K562 (cell line): ENCODE measurements around the gene CRY2. TPM values are rescaled to one million over a fixed set of nuclear protein-coding genes. Genes with fewer than 3 reads are reported as not detected.

Experiments used
- DMBX1 ChIP-seq: fragments of 250-450 bp; sonication (Bioruptor Pico); IDR thresholded peaks from 2 replicates; pipeline ENCODE4 v1.8.0; 2022; ENCODE audit warnings: inconsistent platforms, mild to moderate bottlenecking, moderate library complexity, borderline replicate concordance
- E2F3 ChIP-seq: fragments of 250-450 bp; sonication (Bioruptor Pico); IDR thresholded peaks from 2 replicates; pipeline ENCODE4 v1.4.0; 2020; ENCODE audit warnings: mild to moderate bottlenecking
- HOXB6 ChIP-seq: fragments of 250-450 bp; sonication (Bioruptor Pico); IDR thresholded peaks from 2 replicates; pipeline ENCODE4 v1.5.1; 2022; ENCODE audit warnings: mild to moderate bottlenecking, borderline replicate concordance
- KAT7 ChIP-seq: sonication (generic); formaldehyde crosslinking; IDR thresholded peaks from 2 replicates; pipeline ENCODE4 v1.8.0; 2022; ENCODE audit warnings: missing genetic modification reagents, mild to moderate bottlenecking, borderline replicate concordance
- LCOR ChIP-seq: sonication (generic); formaldehyde crosslinking; IDR thresholded peaks from 2 replicates; pipeline ENCODE4 v1.8.0; 2022; ENCODE audit warnings: mild to moderate bottlenecking, missing genetic modification reagents
- MTA1 ChIP-seq: fragments of 450-650 bp; IDR thresholded peaks from 2 replicates; pipeline ENCODE4 v1.6.1; 2017; ENCODE audit warnings: borderline replicate concordance
- PPARD ChIP-seq: fragments of 250-450 bp; sonication (Bioruptor Pico); IDR thresholded peaks from 2 replicates; pipeline ENCODE4 v1.8.0; 2022; ENCODE audit warnings: inconsistent platforms, mild to moderate bottlenecking, moderate library complexity
- RBM34 ChIP-seq: fragments of 200-400 bp; formaldehyde crosslinking; IDR thresholded peaks from 2 replicates; pipeline ENCODE4 v1.6.1; 2018; ENCODE audit warnings: low read length, borderline replicate concordance; ENCODE audit not compliant: insufficient read depth
- RBM39 ChIP-seq: fragments of 200-400 bp; formaldehyde crosslinking; optimal IDR thresholded peaks from 2 replicates; pipeline ENCODE3; 2018; ENCODE audit warnings: low read depth, low read length
- TBL1XR1 ChIP-seq, 2 experiments: IDR thresholded peaks; 2 replicates each; pipeline ENCODE4 v1.6.1; 2012; ENCODE audit warnings: improper control_type of control experiment in 2 of 2, low read length in 2 of 2, mild to moderate bottlenecking in 1 of 2
- TSC22D4 ChIP-seq: fragments of 450-650 bp; IDR thresholded peaks from 2 replicates; pipeline ENCODE4 v1.6.1; 2016; ENCODE audit warnings: missing genetic modification characterization, missing biosample characterization, control low read depth
- ZNF197 ChIP-seq: fragments of 200-800 bp; sonication (Bioruptor generic); IDR thresholded peaks from 2 replicates; pipeline ENCODE4 v1.6.1; 2016; ENCODE audit warnings: low read depth, missing genetic modification characterization, missing compliant biosample characterization
- polyA plus RNA-seq, 8 experiments: library from polyadenylated mRNA; depleted of rRNA in 4 of 8; stranded (reverse) in 5 of 8; unstranded in 3 of 8; fragments of >200 nt; fragmentation: Nextera tagmentation in 2 of 8; fragmentation: Illumina TruSeq in 1 of 8; extraction: Ambion mirVana in 2 of 8; extraction: Trizol in 1 of 8; gene quantifications; 2 replicates each; pipeline versions ENCODE4 v1.2.1 to v1.2.3, GENCODE V29; 2011 to 2014; ENCODE audit warnings: inconsistent platforms in 1 of 8, missing spikeins in 1 of 8
- total RNA-seq, 7 experiments: library from RNA; depleted of rRNA in 6 of 7; stranded (reverse); fragments of >200 nt in 6 of 7; fragmentation: Illumina TruSeq in 2 of 7; extraction: Trizol in 2 of 7; gene quantifications; 2 replicates each; pipeline versions ENCODE4 v1.2.1 to v1.2.3, GENCODE V29; 2011 to 2021; ENCODE audit warnings: low replicate concordance in 1 of 7
- TF ChIP-seq, protein P1 (sequence below): sonication (generic); formaldehyde crosslinking; IDR thresholded peaks from 2 replicates; pipeline ENCODE4 v1.9.0; 2022; ENCODE audit warnings: mild to moderate bottlenecking, missing genetic modification reagents
- TF ChIP-seq, protein P2 (sequence below): fragments of 450-650 bp; IDR thresholded peaks from 2 replicates; pipeline ENCODE4 v1.6.1; 2016; ENCODE audit warnings: mild to moderate bottlenecking, moderate library complexity
- TF ChIP-seq, protein P3 (sequence below): fragments of 250-450 bp; sonication (Bioruptor Pico); IDR thresholded peaks from 2 replicates; pipeline ENCODE4 v1.8.0; 2021; ENCODE audit warnings: moderate library complexity, mild to moderate bottlenecking, inconsistent platforms

Gene CRY2
- total and polyA plus RNA-seq, 9 of the 15 experiments (the other 6 are each of a cell fraction or from before 2014, with no cell fraction given) = 2.3 to 23.9 (median 14.8) TPM

DNA sequence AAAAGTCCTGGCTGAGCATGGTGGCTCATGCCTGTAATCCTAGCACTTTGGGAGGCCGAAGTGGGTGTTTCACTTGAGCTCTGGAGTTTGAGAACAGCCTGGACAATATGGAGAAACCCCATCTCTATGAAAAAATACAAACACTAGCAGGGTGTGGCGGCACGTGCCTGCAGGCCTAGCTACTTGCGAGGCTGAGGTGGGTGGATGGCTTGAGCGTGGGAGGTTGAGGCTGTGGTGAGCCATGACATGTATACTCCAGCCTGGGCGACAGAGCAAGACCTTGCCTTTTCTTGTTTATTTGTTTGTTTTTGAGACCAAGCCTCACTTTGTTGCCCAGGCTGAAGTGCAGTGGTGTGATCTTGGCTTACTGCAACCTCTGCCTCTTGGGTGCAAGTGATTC lies 8.1 kb upstream of the CRY2 start (continued):
- TF ChIP-seq, protein P1, sequence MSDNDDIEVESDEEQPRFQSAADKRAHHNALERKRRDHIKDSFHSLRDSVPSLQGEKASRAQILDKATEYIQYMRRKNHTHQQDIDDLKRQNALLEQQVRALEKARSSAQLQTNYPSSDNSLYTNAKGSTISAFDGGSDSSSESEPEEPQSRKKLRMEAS (CRISPR knock-in tag) = peak; percentile 37; the same call in 1 of the 2 replicates
- TF ChIP-seq RBM34 (no peak), KAT7 (CRISPR knock-in tag) (no peak), E2F3 (CRISPR knock-in tag) (no peak), TSC22D4 (tag) (no peak), TBL1XR1 (IDR thresholded peaks at IDR 0.05; ENCODE audit: low read length in 2 of 2) (no peak), LCOR (CRISPR knock-in tag) (no peak), MTA1 (no peak), PPARD (CRISPR knock-in tag) (no peak), RBM39 (no peak), ZNF197 (CRISPR knock-in tag) (no peak), DMBX1 (no peak), HOXB6 (no peak)
- TF ChIP-seq, protein P2, sequence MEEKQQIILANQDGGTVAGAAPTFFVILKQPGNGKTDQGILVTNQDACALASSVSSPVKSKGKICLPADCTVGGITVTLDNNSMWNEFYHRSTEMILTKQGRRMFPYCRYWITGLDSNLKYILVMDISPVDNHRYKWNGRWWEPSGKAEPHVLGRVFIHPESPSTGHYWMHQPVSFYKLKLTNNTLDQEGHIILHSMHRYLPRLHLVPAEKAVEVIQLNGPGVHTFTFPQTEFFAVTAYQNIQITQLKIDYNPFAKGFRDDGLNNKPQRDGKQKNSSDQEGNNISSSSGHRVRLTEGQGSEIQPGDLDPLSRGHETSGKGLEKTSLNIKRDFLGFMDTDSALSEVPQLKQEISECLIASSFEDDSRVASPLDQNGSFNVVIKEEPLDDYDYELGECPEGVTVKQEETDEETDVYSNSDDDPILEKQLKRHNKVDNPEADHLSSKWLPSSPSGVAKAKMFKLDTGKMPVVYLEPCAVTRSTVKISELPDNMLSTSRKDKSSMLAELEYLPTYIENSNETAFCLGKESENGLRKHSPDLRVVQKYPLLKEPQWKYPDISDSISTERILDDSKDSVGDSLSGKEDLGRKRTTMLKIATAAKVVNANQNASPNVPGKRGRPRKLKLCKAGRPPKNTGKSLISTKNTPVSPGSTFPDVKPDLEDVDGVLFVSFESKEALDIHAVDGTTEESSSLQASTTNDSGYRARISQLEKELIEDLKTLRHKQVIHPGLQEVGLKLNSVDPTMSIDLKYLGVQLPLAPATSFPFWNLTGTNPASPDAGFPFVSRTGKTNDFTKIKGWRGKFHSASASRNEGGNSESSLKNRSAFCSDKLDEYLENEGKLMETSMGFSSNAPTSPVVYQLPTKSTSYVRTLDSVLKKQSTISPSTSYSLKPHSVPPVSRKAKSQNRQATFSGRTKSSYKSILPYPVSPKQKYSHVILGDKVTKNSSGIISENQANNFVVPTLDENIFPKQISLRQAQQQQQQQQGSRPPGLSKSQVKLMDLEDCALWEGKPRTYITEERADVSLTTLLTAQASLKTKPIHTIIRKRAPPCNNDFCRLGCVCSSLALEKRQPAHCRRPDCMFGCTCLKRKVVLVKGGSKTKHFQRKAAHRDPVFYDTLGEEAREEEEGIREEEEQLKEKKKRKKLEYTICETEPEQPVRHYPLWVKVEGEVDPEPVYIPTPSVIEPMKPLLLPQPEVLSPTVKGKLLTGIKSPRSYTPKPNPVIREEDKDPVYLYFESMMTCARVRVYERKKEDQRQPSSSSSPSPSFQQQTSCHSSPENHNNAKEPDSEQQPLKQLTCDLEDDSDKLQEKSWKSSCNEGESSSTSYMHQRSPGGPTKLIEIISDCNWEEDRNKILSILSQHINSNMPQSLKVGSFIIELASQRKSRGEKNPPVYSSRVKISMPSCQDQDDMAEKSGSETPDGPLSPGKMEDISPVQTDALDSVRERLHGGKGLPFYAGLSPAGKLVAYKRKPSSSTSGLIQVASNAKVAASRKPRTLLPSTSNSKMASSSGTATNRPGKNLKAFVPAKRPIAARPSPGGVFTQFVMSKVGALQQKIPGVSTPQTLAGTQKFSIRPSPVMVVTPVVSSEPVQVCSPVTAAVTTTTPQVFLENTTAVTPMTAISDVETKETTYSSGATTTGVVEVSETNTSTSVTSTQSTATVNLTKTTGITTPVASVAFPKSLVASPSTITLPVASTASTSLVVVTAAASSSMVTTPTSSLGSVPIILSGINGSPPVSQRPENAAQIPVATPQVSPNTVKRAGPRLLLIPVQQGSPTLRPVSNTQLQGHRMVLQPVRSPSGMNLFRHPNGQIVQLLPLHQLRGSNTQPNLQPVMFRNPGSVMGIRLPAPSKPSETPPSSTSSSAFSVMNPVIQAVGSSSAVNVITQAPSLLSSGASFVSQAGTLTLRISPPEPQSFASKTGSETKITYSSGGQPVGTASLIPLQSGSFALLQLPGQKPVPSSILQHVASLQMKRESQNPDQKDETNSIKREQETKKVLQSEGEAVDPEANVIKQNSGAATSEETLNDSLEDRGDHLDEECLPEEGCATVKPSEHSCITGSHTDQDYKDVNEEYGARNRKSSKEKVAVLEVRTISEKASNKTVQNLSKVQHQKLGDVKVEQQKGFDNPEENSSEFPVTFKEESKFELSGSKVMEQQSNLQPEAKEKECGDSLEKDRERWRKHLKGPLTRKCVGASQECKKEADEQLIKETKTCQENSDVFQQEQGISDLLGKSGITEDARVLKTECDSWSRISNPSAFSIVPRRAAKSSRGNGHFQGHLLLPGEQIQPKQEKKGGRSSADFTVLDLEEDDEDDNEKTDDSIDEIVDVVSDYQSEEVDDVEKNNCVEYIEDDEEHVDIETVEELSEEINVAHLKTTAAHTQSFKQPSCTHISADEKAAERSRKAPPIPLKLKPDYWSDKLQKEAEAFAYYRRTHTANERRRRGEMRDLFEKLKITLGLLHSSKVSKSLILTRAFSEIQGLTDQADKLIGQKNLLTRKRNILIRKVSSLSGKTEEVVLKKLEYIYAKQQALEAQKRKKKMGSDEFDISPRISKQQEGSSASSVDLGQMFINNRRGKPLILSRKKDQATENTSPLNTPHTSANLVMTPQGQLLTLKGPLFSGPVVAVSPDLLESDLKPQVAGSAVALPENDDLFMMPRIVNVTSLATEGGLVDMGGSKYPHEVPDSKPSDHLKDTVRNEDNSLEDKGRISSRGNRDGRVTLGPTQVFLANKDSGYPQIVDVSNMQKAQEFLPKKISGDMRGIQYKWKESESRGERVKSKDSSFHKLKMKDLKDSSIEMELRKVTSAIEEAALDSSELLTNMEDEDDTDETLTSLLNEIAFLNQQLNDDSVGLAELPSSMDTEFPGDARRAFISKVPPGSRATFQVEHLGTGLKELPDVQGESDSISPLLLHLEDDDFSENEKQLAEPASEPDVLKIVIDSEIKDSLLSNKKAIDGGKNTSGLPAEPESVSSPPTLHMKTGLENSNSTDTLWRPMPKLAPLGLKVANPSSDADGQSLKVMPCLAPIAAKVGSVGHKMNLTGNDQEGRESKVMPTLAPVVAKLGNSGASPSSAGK = peak; percentile 58
- TF ChIP-seq, protein P3, sequence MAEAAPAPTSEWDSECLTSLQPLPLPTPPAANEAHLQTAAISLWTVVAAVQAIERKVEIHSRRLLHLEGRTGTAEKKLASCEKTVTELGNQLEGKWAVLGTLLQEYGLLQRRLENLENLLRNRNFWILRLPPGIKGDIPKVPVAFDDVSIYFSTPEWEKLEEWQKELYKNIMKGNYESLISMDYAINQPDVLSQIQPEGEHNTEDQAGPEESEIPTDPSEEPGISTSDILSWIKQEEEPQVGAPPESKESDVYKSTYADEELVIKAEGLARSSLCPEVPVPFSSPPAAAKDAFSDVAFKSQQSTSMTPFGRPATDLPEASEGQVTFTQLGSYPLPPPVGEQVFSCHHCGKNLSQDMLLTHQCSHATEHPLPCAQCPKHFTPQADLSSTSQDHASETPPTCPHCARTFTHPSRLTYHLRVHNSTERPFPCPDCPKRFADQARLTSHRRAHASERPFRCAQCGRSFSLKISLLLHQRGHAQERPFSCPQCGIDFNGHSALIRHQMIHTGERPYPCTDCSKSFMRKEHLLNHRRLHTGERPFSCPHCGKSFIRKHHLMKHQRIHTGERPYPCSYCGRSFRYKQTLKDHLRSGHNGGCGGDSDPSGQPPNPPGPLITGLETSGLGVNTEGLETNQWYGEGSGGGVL (CRISPR knock-in tag) = no peak
